Hepatic stellate cell (primary cell): ENCODE results near the gene OR2M2.

Experiments used
- DNase-seq: peaks from one replicate; pipeline ENCODE4 v3.0.0; 2011; ENCODE audit warnings: low spot score

The OR2M2 gene, protein sequence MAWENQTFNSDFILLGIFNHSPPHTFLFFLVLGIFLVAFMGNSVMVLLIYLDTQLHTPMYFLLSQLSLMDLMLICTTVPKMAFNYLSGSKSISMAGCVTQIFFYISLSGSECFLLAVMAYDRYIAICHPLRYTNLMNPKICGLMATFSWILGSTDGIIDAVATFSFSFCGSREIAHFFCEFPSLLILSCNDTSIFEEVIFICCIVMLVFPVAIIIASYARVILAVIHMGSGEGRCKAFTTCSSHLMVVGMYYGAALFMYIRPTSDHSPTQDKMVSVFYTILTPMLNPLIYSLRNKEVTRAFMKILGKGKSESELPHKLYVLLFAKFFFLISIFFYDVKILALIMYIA

GRCh38 chr1:248174521-248174920 is at the start of gene OR2M2:
Gene OR2M2, plus strand, starts transcription at chr1:248174821. Its CDS starts 5,165 bp downstream, at chr1:248179986.
- DNase-seq: no peak

- DNase-seq: no peak
Observed at GRCh38 chr1:248127653-248128052, 47.0 kb upstream of the OR2M2 start.

GRCh38 chr1:248136811-248137210 is 37.8 kb upstream of the OR2M2 start:
- no peak for DNase-seq

DNA sequence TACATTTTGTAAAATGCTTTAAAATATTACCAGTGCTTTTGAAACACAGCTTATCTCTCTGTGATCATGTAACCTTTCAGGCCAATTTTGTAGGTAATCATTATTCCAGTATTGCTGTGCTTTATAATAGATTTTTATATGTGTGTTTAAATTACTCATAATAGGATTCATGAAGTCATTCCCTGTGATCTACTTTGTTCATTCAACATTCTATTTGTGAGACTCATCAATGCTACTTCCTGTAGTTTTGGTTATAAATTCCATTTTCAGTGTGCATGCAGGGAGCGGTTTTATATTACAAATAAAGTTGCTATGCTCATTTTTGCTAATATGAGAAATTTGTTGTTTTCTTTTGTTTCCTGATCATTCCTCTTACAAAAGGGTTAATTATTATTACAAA is 33.8 kb upstream of the OR2M2 start:
- DNase-seq: no peak

DNA sequence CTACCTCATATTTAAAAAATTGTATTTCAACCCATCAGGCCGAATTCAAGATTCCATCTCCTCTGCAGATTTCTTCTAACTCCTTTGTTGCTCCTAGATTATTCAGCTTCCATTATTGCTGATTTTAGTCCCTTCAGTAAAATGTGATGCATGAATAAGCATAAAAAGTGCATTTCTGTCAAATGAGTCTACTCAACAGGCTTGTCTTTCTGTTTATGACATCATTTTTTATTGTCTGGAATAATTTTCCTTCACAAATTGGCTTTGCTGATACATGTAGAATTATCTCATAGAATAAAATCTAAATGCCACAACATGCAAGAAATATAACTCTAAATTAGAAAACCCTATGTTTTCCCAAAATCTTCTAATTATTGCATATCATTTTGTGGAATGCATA is 31.3 kb upstream of the OR2M2 start:
- no peak for DNase-seq

DNA sequence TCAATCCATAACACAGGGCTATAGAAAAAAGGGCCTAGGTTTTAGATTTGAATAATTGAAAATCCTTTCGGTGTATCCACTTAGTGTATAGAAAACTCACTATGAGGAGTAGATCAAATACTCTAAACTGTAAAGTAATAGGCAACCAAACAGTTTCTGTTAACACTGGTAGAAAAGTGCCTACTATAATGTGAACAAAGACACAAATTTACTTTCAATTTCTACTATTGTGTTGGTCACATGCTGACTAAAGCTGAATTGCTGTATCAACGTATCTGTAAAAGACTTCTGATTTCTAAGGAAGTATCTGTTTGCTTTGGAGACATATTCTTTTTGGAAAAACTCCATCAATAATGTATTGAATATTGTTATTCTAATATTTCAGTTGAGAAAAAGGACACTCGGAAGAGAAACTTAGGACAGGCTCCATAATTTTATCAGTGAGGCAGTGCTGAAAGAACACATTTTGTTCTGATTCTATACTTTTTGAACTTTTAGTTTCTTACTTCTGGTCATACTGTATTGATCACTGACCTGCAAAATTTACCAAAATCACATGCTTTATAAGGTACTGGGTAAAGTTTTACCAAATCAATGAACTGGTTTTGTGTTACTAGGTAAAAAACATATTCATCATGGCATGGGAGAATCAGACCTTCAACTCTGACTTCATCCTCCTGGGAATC is 30.0 kb upstream of the OR2M2 start, which contains the start of gene OR2M5:
TSS of gene OR2M5 (plus strand) at position 636 of the 686 bp plus-strand sequence. CDS start at position 636, 0 bp downstream.
- no peak for DNase-seq

DNA sequence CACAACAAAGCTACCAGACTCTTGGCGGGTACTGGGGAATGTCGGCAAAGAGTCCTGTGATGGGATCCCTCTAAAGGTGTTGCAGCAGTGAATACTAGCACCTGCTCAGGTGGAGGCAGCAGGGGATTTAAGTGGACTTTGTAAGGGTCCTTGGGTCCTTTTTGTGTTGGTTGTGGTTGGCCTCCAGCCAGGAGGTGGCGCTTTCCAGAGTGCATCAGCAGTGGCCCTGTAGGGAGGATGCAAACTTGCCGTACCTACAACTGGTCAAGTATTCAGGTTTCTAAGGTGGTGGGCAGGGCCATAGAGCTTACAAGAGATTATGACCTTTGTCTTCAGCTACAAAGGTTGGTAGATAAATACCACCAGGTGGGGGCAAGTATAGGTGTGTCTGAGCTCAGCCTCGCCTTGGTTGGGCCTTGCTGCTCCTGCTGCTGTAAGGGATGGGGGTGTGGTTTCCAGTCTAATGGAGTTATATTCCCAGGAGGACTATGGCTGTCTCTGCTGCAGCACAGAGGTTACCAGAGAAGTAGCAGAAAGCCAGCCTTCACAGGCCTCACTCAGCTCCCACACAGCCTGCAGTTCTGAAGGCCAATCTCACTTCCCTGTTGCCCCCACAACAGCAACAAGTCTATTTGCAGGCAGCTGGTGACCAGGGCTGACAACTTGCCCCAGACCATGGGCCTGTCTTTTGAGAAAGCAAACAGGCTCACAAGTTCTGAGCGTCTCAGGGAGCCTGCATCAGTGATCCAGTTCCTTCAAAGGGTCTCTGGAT is 22.4 kb upstream of the OR2M2 start:
- no peak for DNase-seq

DNA sequence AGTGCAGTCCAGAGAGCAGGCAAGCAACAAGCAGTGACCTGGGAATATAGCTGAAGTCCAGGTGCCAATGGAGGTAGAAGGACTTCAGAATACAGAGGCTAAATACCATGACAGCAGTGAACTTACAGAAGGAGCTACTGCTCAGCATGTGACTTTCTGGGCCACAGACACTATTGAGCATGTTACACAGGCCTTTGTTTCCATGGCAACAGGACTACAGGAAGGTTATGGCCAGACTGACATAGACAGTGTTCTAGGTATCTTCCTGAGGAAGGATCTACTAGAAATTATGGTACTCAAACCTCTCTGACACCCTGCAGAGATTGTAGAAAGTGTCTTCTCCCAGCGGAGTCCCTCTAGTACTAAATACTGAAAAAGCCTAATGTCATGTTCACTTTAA is 18.7 kb upstream of the OR2M2 start:
- DNase-seq: no peak

DNA sequence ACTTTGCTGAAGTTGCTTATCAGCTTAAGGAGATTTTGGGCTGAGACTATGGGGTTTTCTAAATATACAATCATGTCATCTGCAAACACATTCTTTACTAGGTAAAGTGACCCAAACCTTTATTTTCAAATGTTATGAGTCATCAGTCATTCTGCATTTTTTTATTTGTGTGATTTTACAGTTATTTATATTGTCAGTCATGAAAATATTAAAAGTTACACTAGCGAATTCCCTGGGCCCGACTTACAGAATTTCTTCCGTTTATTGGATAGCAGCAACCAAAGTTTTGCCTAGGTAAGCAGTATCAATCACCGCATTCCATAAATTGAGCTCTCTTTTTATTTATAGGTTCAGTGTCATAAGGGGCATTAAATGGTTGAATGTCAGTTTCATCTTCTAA is 15.9 kb upstream of the OR2M2 start:
- DNase-seq: no peak

GRCh38 chr1:248164031-248164430 is 10.6 kb upstream of the OR2M2 start:
- no peak for DNase-seq

DNA sequence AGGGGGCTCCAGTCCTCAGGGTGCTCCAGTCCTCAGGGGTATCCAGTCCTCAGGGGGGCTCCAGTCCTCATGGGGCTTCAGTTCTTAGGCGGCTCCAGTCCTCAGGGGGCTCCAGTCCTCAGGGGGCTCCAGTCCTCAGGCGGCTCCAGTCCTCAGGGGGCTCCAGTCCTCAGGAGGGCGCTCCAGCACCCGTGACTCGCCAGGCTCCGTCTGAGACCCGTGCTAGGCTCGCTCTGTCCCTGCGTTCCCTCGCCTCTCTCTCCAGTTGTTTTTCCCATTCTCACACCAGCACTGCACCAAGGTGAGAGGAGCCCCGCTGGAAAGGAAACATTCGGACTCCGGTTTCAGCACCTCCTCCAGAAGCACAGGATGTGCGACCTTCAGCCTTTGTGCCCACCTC is 9.4 kb upstream of the OR2M2 start:
- DNase-seq: no peak

- no peak for DNase-seq
Observed at GRCh38 chr1:248183996-248184395, 9.4 kb downstream of the OR2M2 start.

GRCh38 chr1:248187363-248187762 is 12.7 kb downstream of the OR2M2 start:
- no peak for DNase-seq

DNA sequence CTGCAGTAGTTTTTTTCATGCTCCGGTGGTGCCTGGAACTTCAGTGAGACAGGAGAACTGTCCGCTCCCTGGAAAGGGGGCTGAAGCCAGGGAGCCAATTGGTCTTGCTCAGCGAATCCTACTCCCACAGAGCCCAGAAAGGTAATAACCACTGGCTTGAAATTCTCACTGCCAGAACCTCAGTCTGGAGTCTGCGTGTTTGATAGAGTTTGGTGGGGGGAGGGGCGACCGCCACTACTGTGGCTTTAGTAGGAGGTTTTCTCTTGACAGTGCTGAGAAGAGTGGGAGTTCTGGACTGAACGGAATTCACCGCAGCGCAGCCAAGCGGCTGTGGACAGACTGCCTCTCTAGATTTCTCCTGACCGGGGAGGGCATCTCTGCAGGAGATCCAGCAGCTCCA is 14.4 kb downstream of the OR2M2 start:
- no peak for DNase-seq

GRCh38 chr1:248194117-248194516 is 19.5 kb downstream of the OR2M2 start:
- DNase-seq: no peak

DNA sequence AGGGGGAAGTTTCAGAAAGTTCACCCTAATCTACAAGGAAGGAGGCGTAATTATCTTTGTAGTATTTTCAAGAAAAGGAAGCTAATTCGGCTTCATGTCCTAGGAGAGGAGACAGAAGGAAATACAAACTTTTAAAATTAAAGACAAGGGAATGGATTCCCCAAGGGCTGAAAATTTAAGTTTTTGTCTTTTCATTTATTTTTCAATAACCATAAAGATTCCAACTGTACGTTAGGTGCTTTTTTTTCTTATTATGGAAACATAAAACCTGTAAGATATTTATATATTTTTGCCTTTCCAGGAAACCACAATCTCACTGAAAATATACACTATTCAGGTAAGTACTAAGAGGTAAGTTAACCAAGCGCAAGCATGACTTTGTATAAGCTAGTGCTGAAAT is 22.3 kb downstream of the OR2M2 start, which contains the start of gene OR2M3:
TSS of gene OR2M3 (plus strand) at position 301 of the 400 bp plus-strand sequence. CDS start 5,803 bp downstream, outside the sequence.
- no peak for DNase-seq

GRCh38 chr1:248215880-248216279 is 41.3 kb downstream of the OR2M2 start:
- DNase-seq: no peak

GRCh38 chr1:248225537-248225936 is 50.9 kb downstream of the OR2M2 start:
- no peak for DNase-seq

GRCh38 chr1:248229360-248229908 is 54.8 kb downstream of the OR2M2 start:
- no peak for DNase-seq
